GDM1 (cell line): ENCODE results near the gene PABPN1.
"Not testable (repeated sequence)": the region's sequence is repeated elsewhere in the genome, so short reads cannot be mapped to it uniquely, and the experiment has no call there.

ENCODE experiments used
- DNase-seq: peaks from one replicate; lab custom pipeline; 2025; lab: John Stamatoyannopoulos, UW

The PABPN1 gene, protein sequence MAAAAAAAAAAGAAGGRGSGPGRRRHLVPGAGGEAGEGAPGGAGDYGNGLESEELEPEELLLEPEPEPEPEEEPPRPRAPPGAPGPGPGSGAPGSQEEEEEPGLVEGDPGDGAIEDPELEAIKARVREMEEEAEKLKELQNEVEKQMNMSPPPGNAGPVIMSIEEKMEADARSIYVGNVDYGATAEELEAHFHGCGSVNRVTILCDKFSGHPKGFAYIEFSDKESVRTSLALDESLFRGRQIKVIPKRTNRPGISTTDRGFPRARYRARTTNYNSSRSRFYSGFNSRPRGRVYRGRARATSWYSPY

DNA sequence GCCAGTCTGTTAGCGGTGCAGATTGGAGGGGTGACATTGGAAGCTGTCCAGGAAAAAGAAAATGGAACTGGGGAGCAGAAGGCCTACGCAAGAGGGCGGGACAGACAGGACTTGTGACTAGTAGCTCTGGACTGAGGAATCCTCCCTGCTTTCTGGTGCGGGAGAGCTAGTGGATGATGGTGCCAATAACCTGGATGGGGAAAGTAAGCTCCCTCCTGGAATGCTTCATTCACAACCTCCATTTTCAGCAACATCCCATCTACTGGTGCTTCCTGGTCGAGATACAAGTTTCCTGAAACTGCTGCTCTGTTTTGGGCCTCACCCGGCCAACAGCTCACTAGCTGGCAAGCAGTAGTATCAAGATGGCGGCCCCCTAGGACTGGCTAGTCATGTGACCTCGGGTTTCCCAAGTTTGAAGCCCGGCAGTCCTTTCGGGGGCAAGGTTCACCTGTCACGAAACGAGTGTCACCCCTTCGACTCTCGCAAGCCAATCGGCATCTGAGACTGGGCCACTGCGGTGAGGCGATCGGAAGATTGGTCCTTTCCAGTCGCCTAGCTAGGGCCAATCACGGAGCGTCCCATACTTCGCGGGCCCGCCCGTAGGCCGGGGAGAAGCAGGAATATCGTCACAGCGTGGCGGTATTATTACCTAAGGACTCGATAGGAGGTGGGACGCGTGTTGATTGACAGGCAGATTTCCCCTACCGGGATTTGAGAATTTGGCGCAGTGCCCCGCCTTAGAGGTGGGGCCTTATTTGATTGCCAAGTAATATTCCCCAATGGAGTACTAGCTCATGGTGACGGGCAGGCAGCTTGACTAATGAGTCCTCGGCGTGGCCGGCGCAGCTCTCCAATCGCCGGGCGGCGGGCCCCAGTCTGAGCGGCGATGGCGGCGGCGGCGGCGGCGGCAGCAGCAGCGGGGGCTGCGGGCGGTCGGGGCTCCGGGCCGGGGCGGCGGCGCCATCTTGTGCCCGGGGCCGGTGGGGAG lies at the start of gene PABPN1:
Gene PABPN1, plus strand, starts transcription at position 874 of the 988 bp plus-strand sequence. Its CDS starts 13 bp downstream, at position 887.
- peak; percentile 100 for DNase-seq

DNA sequence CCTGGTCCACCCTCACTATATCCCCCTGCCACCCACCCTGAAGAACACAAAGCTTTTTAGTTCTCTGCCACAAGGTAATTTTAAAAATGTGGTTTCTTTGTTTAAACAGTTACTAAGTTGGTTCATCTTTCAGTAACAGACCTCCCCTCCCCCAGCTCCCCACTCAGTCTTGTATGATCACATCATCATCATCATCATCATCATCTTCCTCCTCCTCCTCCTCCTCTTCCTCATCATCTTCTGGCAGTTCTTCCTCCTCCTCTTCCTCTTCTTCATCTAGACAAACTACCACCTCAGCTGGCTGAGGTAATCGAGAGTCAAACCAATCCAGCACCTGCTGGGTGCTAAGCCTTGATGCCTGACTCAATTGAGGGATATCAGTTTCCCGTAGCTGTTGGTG lies 45.8 kb upstream of the PABPN1 start:
- DNase-seq, result no peak

DNA sequence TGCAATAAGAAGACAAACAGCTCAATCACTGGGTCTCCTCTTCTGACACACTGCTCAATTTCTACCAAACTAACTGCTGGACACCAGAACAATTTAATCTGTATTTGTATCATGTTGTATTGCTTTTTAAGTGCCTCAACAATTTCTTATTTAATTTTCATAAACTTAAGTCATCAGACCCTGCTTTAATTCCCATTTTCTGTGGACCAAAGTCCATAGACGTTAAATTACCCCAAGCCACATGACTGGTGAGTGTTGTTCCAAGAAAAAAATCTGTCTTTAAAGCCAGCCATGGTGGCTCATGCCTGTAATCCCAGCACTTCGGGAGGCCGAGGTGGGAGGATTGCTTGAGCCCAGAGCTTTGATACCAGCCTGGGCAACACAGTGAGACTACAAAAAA lies 44.1 kb upstream of the PABPN1 start:
- no peak for DNase-seq

DNA sequence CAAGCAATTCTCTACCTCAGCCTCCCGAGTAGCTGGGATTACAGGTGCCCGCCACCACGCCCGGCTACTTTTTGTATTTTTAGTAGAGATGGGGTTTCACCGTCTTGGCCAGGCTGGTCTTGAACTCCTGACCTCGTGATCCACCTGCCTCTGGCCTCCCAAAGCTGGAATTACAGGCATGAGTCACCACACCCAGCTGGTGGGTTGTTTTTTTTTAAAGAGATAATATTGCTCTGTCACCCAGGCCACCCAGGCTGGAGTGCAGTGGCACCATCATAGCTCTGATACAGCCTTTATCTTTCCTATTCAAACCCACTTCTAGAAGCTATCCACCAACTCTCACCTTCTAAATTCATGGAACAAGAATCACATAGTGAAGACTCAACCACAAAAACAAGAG lies 43.3 kb upstream of the PABPN1 start:
- not testable (repeated sequence) for DNase-seq

DNA sequence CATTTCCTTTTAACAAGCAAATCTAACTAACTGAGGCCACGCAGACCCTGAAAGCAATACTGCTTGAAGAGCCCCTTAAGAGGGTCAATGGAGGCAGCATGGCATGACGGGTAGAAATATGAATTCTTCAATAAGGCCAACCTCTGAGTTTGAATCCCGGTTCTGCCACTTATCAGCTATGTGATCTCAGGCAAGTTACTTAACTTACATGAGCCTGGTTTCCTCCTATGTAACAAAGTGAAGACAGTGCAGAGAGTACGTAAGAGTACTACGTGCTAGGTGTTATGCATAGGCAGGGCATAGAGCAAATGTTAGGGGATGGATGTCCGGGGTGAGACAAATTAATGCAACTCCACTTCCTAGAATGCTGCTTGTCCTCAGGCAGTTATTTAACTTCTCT lies 40.0 kb upstream of the PABPN1 start:
- no peak for DNase-seq

DNA sequence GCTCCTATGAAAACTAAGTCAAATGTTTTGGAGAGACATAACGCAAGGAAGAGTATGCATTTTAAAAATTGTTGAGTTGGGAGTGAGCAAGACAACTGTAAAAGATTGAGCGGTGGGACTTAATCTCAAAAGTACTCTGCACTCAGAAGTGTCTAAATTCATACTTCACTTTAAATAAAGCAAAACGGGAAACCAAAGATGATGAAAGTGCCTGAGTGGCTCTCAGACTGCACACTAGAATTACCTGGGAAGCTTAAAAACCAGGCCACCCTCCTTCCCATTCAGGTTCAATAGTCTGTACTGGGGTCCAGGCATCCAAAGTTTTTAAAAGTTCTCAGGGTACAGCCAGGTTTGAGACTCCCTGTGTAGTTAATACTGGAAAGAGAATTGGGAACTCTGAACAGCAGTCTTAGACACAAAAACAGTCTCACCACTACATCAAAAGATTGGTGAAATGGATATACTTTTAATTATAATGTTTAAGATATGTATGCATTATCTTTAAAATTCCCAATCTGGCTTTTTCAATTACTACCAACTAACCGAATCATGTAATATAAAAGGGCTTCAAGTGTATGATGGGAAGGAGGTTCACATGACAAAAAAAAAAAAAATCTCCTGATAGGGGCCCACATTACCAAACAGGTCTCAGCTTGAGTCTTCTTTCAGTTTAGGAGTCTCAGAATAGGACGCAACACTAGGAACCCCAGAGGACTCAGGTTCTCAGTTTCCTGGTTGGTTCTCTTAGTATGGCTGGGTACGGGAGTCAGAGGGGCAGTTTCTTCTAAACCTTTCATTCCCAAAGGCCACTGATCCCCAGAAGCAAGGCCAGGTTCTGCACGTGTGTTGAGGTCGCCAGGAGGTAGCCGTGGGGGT lies 36.4 kb upstream of the PABPN1 start:
- DNase-seq, result no peak

DNA sequence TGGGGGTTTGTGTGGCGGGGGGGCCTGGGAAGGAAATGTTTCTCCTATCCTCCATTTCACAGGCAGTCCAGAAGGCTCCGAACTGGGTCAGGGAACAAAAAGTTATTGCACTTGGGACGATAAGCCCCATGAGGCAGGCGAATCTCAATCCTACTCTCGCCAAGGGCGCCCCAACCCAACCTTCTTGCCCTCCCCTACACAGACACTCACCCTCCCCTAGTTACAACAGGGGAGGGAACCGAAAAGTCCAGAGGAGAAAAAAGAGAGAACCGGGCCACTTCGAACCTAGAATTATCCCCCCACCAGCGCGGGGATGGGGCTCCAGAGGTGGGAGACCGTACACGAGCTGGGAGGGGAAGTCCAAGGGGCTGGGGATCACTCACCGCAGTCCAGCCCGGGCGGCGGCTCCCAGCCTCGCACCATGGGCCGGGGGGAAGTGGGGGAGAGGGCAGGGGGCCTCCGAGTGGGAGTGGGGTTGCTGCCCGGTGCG lies 35.7 kb upstream of the PABPN1 start:
- no peak for DNase-seq

DNA sequence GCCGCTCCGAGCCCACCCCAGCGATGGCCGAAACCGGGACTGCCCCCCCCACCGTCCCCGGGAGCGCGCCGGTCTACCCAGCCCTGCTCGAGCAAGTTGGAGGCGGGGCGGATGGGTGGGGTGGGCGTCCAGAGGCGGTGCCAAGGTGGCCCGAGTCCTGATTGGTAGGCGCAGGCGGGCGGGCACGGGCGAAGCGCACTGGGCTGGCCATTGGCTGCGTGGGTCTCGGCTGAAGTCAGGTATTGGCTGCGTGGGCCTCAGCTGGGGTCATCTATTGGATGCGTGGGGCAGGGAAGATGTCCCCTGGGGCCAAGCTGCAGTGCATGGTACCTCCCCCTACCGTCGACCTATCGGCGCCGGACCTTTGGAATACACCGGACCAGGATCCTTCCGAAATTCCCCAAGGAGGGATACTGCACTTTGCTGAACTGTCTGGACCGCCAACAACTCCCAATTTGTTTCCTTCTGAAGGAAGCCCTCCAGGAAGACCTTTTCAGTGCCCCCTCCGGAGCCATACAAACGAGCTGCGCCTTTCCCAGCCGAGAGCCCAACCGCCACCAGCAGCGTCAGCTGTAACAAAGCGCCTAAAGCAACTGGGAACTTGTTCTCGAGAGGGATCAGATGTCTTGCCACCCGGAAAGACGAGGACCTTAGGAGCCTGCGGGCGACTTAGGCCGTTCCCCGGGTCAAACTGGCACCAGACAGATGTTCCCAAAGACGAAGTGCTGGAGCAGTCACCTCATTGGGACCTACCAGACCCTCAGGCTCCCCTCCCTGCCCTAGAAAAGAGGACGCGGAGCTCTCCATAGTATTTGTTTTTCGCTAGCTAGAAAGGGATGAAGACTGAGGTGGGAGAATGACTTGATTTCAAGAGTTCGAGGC lies 35.0 kb upstream of the PABPN1 start, which contains the start of gene HOMEZ:
Gene HOMEZ, minus strand, starts transcription at position 113 of the 882 bp plus-strand sequence. CDS start 180 bp downstream, outside the sequence.
- peak; percentile 98 for DNase-seq

DNA sequence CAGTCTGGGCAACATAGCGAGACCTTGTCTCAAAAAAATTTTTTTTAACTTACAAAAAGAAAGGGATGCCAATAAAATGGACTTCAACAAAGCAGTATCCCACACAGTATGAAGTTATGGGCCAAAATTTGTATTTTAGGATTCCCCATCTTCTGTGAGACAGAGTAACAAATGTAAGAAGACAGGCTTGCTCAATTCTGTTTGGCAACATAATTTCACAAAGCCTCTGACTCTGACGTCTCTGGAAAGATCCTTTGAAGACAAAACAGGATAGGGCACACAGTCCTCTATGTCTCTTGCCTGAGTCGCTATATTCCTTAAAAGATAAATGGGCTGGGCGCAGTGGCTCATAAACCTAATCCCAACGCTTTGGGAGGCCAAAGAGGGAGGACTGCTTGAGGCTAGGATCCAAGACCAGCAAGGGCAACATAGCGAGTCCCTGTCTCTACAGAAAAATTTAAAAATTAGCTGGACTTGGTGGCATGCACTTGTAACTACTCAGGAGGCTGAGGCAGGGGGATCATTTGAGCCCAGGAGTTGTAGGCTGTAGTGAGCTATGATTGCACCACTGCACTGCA lies 34.3 kb upstream of the PABPN1 start:
- DNase-seq, result no peak

DNA sequence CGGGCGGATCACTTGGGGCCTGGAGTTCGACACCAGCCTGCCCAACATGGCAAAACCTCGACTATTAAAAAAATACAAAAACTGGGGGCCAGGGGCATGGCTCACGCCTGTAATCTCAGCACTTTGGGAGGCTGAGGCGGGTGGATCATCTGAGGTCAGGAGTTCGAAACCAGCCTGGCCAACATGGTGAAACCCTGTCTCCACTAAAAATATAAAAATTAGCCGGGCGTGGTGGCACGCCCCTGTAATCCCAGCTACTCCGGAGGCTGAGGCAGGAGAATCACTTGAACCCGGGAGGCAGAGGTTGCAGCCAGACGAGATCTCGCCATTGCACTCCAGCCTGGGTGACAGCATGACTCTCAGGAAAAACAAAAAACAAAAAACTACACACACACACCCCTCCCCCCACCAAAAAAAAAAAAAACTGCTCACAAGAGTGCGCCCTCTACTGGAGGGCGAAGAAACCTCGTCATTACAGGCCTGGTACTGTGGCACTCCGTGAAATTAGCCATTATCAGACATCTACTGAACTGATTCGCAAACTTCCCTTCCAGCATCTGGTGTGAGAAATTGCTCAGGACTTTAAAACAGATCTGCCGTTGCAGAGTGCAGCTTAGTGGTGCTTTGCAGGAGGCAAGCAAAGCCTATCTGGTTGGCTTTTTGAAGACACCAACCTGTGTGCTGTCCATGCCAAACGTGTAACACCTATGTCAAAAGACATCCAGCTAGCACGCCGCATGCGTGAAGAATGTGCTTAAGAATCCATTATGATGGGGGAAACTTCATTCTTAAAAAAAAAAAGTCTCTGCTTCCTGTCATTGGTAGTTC lies 26.3 kb upstream of the PABPN1 start:
- peak; percentile 29 for DNase-seq

DNA sequence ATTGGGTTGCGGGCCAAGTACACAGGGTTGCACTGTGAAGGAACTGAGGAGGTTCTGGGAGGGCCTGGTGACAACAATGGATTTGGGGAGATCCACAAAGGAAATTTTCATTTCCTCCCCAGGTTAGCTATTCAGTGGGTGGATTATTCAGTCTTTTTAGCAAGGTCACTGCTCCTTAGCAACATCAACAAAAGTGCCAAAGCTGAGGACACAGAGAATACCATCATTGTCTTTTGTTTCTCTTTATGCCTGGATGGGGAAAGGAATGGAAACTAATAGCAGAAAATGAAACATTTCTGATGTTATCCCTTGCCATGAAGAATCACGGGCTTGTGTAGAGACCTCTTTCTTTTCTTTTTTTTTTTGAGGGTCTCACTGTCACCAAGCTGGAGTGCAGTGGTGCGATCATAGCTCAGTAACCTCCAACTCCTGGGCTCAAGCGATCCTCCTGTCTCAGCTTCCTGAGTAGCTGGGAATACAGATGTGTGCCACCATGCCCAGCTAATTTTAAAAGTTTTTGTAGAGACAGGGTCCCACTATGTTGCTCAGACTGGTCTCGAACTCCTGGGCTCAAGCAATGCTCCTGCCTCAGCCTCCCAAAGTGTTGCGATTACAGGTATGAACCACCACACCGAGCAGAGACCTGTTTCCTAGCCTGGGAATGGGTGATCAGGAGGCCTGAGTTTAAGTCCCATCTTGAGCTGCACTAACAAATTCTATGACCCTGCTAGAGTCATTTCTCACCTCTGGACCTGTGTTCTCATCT lies 25.1 kb upstream of the PABPN1 start:
- DNase-seq, result no peak

DNA sequence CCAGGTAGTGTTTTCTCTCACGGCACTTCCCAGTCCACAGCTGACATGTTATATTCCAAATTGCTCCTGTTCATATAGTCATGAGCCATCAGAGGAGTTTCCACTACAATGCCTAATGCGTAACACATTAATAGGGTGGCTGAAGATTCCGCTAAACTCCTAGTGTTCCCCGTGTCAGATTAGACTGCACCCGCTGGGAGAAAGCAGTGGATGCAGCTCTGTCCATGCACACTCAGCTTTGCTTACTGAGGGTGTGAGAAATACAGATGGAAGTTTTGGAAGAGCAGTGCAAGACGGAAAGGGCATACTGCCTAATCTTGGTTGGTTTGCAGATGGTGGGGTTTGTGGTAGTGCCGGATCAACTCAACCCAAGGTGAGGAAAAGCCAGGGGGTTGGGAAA lies 24.2 kb upstream of the PABPN1 start:
- no peak for DNase-seq

DNA sequence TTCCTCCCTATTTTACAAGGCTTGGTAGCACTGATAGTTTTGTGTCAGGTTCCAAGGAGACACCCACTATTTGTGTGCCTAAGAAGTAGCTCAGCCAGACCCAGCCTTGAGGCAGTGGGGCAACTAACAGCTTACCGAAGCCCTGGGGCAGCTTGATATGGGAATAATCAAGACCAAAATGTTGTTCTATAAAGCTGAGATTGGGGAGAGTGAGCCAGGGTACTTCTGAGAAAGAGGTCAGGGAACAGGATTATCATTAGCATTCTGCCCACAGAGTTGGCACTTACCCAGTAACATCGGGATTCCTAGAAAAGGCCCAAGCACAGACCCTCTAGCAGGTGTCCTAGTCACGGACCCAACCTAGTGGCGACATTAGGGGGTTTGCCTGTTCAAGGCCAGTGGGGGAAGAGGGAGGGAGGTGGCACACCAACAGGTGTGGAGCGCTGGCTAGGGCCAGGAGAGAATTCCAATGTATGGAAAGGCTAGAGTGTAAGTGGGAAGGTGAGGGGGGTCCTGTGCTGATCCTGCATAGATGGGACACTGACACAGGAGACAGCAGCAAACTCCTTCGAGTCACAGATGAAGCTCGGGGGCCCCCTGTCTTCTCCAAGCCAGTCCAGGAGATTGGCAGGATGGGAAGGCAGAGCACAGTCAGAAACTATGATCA lies 23.5 kb upstream of the PABPN1 start:
- no peak for DNase-seq

DNA sequence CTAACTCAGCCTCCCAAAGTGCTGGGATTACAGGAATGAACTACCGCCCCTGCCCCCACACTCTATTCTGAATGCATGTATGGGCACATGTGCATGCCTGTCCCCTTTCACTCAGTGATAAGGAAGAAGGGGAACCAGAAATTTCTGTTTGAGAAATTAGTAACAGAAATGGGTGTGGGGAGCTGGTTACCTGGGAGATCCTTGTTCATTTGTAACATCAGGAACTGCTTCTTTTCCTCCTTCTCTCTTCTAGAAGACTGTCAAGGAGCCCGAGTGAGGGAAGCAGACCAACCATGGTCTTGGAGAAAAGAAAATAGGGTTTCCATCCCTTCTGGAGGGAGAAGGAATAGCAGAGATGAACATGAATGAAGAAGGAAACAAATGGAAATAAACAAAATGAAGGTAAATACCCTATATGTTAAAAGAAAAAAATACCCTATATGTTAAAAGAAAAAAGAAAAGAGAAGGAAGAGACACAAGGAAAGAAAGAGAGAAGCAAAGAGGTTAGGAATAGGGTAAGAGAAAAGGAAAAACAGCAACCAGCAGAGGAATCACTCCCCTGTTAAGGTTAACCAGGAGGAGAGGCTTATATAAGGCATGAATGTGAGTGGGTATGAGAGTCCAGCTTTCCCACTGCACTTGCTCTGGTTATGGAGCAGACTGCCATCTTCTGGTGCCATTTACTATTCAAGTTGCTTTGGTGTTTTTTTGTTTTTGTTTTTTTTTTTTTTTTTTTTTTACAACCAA lies 21.9 kb upstream of the PABPN1 start:
- DNase-seq, result no peak

DNA sequence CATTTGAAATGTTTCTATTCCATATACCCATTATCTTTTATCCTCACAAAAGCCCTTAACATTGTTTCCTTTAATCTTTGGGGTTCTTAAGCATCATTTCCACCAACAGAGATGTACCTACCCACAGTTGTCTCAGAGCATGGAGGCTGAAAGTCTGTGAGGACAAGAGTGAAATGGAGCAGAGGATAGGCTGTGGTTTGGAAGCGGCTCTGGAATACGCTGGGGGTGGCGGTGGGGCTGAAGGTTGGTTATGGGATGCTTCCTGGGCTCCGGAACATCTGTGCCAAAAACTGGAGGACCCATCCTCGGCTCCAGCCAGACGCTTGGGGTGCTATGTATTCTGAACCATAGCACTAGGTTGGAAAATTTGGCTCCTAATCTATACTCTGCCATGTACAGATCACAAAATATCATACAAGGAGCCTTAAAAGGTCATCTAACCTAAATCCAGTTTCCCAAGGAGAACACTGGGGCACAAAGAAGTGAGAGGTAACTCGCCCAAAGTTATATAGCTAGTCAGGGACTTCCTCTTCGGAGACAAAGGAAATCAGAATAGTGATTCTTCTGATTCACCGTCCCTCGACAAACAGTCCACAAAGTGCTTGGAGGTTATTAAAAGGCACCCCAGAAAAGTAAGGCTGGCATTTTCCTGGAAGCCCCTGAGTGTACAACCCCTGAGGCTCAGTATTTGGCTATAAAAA lies 21.1 kb upstream of the PABPN1 start:
- DNase-seq, result no peak

DNA sequence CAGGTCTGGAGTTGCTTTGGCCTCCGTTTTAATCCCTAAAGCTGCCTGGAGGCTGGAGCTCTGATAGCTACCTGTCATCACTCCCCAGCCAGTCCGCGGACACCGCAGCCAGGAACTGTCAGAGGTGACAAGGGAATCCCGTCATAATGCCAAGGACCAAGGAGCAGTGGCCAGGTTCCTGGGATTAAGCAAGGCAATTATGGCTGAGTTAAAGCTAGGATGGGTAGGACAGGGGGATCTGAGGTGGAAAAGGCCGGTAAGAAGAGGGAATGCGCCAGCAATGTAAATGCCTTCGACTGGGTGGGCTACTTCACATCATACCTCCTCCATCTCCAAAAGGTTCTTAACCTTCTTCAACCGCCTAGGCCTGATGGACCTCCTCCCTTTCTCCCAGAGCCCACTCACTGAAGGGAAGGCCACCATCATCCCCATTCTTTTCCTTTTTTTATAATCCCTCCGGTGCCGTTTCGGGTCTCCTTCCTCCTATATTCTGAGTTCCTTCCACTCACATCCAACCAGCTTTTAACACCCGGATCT lies 20.5 kb upstream of the PABPN1 start:
- no peak for DNase-seq
